ENCODE data around the gene PHACTR2.

The PHACTR2 gene

DNA sequence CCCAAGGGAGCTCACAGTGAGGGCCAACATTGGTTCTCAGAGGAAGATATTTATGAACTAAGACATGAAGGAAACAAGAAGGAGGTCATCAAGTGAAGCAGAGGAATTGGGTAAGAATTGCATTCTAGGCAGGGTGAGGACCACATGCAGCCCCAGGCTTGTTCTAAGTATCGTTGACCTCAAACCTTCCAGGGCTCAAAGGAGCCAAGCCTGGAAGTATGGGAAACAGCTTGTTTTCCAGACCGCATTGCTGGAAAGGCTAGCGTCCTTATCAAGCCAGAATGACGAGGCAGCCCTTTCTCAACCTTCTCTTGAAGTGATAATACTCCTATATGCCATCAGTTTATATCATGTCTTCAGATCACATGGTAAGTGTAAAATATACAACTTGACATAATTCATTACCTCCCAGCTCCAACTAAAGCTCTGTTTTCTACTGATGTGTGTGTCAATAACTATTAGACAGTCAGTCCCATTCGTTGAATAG is 79.6 kb downstream of the PHACTR2 start:
- H3K4me3 ChIP-seq (ENCODE audit: low read length), result no peak overlapping the region
- no peak overlapping the region for H4K8ac ChIP-seq (ENCODE audit: low read depth, low read length)
- H2BK15ac ChIP-seq (replicated peaks; ENCODE audit: low read depth), result no peak overlapping the region
- H3K4me2 ChIP-seq (ENCODE audit: low read length), result no peak overlapping the region
- H2AK5ac ChIP-seq (ENCODE audit: low read length), result no peak overlapping the region
- H3K79me2 ChIP-seq (ENCODE audit: control insufficient read depth, insufficient read depth, low read length), result no peaks in the 10 kb centered on the region
- H3K79me1 ChIP-seq (ENCODE audit: low read length), result no peaks in the 10 kb centered on the region
- H3K27ac ChIP-seq (ENCODE audit: low read depth, low read length), result no peak overlapping the region
- no peak overlapping the region for H3K23ac ChIP-seq (ENCODE audit: low read length)
- DNase-seq, result no peak
- H4K5ac ChIP-seq (ENCODE audit: low read length), result no peak overlapping the region
- H3K36me3 ChIP-seq (ENCODE audit: control insufficient read depth, insufficient read depth, low read length), result no peaks in the 10 kb centered on the region
- H3K18ac ChIP-seq (ENCODE audit: low read length), result no peak overlapping the region
- H3K27me3 ChIP-seq (ENCODE audit: insufficient read depth, low read length, poor library complexity), result no peaks in the 10 kb centered on the region
- H3K4me1 ChIP-seq (ENCODE audit: control insufficient read depth, low read depth, low read length), result no peaks in the 10 kb centered on the region
- H3K56ac ChIP-seq (ENCODE audit: low read length), result no peak overlapping the region
- WGBS (ENCODE audit: extremely low coverage, insufficient coverage, low lambda C conversion rate), result no CpG with 5 or more reads among the region's 5 CpGs
- H3K4ac ChIP-seq (ENCODE audit: low read depth, low read length), result no peak overlapping the region
- no peak overlapping the region for H2BK120ac ChIP-seq (ENCODE audit: low read depth, low read length)
- H3K9ac ChIP-seq (ENCODE audit: low read length), result no peak overlapping the region
- H2BK5ac ChIP-seq (ENCODE audit: low read length), result no peak overlapping the region

DNA sequence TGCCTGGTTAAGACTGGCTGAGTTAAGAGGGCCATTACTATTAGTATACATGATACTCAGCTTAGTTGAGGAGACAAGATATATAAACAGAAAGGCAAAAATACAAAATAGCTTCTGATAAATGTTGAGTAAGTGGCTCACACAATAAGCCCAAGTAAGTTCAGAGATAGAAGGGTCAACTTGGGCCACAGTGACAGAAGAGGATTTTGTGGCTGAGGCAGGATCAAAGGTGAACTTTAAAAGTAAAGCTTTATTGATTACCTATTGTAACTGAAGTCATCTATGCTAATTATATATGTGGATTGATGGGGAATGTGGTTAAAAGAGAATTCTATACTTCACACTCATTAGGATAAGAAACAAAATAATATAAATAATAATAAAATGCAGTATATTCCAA is 80.8 kb downstream of the PHACTR2 start:
- Histone ChIP-seq H3K56ac (ENCODE audit: low read length) (no peak overlapping the region), H4K8ac (ENCODE audit: low read depth, low read length) (no peak overlapping the region), H3K27me3 (ENCODE audit: insufficient read depth, low read length, poor library complexity) (no peaks in the 10 kb centered on the region), H2BK5ac (ENCODE audit: low read length) (no peak overlapping the region), H4K5ac (ENCODE audit: low read length) (no peak overlapping the region), H2BK120ac (ENCODE audit: low read depth, low read length) (no peak overlapping the region), H3K79me1 (ENCODE audit: low read length) (no peaks in the 10 kb centered on the region), H3K27ac (ENCODE audit: low read depth, low read length) (no peak overlapping the region), H3K4me1 (ENCODE audit: control insufficient read depth, low read depth, low read length) (no peaks in the 10 kb centered on the region), H3K4ac (ENCODE audit: low read depth, low read length) (no peak overlapping the region), H3K23ac (ENCODE audit: low read length) (no peak overlapping the region), H3K79me2 (ENCODE audit: control insufficient read depth, insufficient read depth, low read length) (no peaks in the 10 kb centered on the region), H3K4me2 (ENCODE audit: low read length) (no peak overlapping the region), H2AK5ac (ENCODE audit: low read length) (no peak overlapping the region), H3K36me3 (ENCODE audit: control insufficient read depth, insufficient read depth, low read length) (no peaks in the 10 kb centered on the region), H3K18ac (ENCODE audit: low read length) (no peak overlapping the region), H2BK15ac (replicated peaks; ENCODE audit: low read depth) (no peak overlapping the region), H3K9ac (ENCODE audit: low read length) (no peak overlapping the region), H3K4me3 (ENCODE audit: low read length) (no peak overlapping the region)
- no peak for DNase-seq

DNA sequence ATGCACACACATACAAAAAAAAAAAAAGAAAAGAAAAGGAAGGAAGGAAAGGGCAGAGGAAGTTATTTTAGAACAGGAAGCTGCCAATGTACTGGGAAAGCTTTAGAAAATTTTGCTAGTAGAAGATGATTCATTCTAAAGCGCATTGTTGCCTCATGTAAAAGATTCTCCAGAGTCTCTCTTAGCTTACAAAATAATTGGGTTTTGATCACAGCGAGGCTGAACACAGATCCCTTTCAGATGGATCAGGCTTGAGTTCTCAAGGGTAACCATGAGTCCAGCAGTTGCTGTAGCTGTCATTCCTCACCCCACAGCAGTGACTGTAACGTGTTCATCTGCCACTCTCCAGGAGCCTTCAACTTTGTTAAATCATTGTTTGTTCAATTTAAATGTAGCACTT is 81.9 kb downstream of the PHACTR2 start:
- Histone ChIP-seq H3K79me1 (ENCODE audit: low read length) (no peaks in the 10 kb centered on the region), H3K4me3 (ENCODE audit: low read length) (no peak overlapping the region), H3K56ac (ENCODE audit: low read length) (no peak overlapping the region), H4K5ac (ENCODE audit: low read length) (no peak overlapping the region), H3K36me3 (ENCODE audit: control insufficient read depth, insufficient read depth, low read length) (no peaks in the 10 kb centered on the region), H2BK15ac (replicated peaks; ENCODE audit: low read depth) (no peak overlapping the region), H3K27ac (ENCODE audit: low read depth, low read length) (no peak overlapping the region), H2BK5ac (ENCODE audit: low read length) (no peak overlapping the region), H3K4me2 (ENCODE audit: low read length) (no peak overlapping the region), H2AK5ac (ENCODE audit: low read length) (no peak overlapping the region), H2BK120ac (ENCODE audit: low read depth, low read length) (no peak overlapping the region), H3K9ac (ENCODE audit: low read length) (no peak overlapping the region), H3K23ac (ENCODE audit: low read length) (no peak overlapping the region), H3K4ac (ENCODE audit: low read depth, low read length) (no peak overlapping the region), H3K27me3 (ENCODE audit: insufficient read depth, low read length, poor library complexity) (no peaks in the 10 kb centered on the region), H3K18ac (ENCODE audit: low read length) (no peak overlapping the region), H3K4me1 (ENCODE audit: control insufficient read depth, low read depth, low read length) (no peaks in the 10 kb centered on the region), H4K8ac (ENCODE audit: low read depth, low read length) (no peak overlapping the region), H3K79me2 (ENCODE audit: control insufficient read depth, insufficient read depth, low read length) (no peaks in the 10 kb centered on the region)
- DNase-seq, result no peak
- no CpG with 5 or more reads among the region's 3 CpGs for WGBS (ENCODE audit: extremely low coverage, insufficient coverage, low lambda C conversion rate)

DNA sequence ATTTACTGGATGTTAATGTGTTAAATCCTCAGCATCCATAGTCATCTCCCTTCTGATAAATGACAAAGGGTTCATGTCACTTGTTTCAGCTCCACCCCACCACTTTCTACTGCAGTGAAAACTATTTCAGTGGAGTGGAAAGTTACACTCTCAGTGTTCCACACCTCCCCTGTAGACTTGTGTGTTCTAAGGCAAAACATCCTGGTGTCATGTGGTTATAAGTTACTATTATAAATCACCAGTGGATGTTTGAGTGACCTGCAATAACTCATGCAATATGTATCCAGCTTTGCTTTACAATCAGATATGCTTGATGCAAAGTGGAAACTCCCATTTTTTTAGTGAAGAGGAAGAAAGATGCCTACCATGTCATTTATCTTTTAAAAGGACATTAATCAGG is 83.3 kb downstream of the PHACTR2 start:
- Histone ChIP-seq H4K5ac (ENCODE audit: low read length) (no peak overlapping the region), H2BK120ac (ENCODE audit: low read depth, low read length) (no peak overlapping the region), H2BK5ac (ENCODE audit: low read length) (no peak overlapping the region), H3K4ac (ENCODE audit: low read depth, low read length) (no peak overlapping the region), H3K36me3 (ENCODE audit: control insufficient read depth, insufficient read depth, low read length) (peaks cover 2% of the 10 kb centered on the region), H3K79me1 (ENCODE audit: low read length) (no peaks in the 10 kb centered on the region), H3K56ac (ENCODE audit: low read length) (no peak overlapping the region), H3K27ac (ENCODE audit: low read depth, low read length) (no peak overlapping the region), H2AK5ac (ENCODE audit: low read length) (no peak overlapping the region), H3K23ac (ENCODE audit: low read length) (no peak overlapping the region), H3K18ac (ENCODE audit: low read length) (no peak overlapping the region), H4K8ac (ENCODE audit: low read depth, low read length) (no peak overlapping the region), H3K4me3 (ENCODE audit: low read length) (no peak overlapping the region), H3K4me1 (ENCODE audit: control insufficient read depth, low read depth, low read length) (no peaks in the 10 kb centered on the region), H3K4me2 (ENCODE audit: low read length) (no peak overlapping the region), H2BK15ac (replicated peaks; ENCODE audit: low read depth) (no peak overlapping the region), H3K9ac (ENCODE audit: low read length) (no peak overlapping the region), H3K27me3 (ENCODE audit: insufficient read depth, low read length, poor library complexity) (no peaks in the 10 kb centered on the region), H3K79me2 (ENCODE audit: control insufficient read depth, insufficient read depth, low read length) (no peaks in the 10 kb centered on the region)
- DNase-seq, result no peak

DNA sequence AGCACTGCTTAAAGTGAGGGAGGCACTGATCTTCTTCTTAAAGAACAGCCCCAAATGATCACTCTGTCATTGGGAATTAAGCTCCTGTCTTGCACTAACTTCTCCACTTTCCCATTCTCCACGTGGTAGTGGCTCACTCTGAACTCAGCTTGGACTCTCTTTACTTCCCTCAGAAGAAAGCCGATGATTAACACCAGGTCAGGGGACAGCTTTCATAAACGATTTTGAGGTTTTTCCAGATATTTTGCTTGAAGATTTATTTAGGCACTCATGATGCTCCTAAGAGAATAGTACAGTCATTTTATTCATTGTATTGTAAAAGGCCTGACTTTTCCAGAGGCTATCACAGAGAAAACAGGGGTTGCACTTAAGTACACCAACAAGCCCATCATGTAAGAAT is 84.4 kb downstream of the PHACTR2 start:
- no peak overlapping the region for H3K9ac ChIP-seq (ENCODE audit: low read length)
- no peak overlapping the region for H3K23ac ChIP-seq (ENCODE audit: low read length)
- no peak for DNase-seq
- H3K4ac ChIP-seq (ENCODE audit: low read depth, low read length), result no peak overlapping the region
- no peak overlapping the region for H3K18ac ChIP-seq (ENCODE audit: low read length)
- no peak overlapping the region for H3K4me2 ChIP-seq (ENCODE audit: low read length)
- H3K79me1 ChIP-seq (ENCODE audit: low read length), result no peaks in the 10 kb centered on the region
- no peak overlapping the region for H4K5ac ChIP-seq (ENCODE audit: low read length)
- H2BK15ac ChIP-seq (replicated peaks; ENCODE audit: low read depth), result no peak overlapping the region
- H4K8ac ChIP-seq (ENCODE audit: low read depth, low read length), result no peak overlapping the region
- no peak overlapping the region for H2AK5ac ChIP-seq (ENCODE audit: low read length)
- no peak overlapping the region for H3K56ac ChIP-seq (ENCODE audit: low read length)
- H3K4me1 ChIP-seq (ENCODE audit: control insufficient read depth, low read depth, low read length), result no peaks in the 10 kb centered on the region
- no peak overlapping the region for H3K27ac ChIP-seq (ENCODE audit: low read depth, low read length)
- no peaks in the 10 kb centered on the region for H3K79me2 ChIP-seq (ENCODE audit: control insufficient read depth, insufficient read depth, low read length)
- H2BK5ac ChIP-seq (ENCODE audit: low read length), result no peak overlapping the region
- no peak overlapping the region for H3K4me3 ChIP-seq (ENCODE audit: low read length)
- no peak overlapping the region for H2BK120ac ChIP-seq (ENCODE audit: low read depth, low read length)
- no peaks in the 10 kb centered on the region for H3K27me3 ChIP-seq (ENCODE audit: insufficient read depth, low read length, poor library complexity)
- no CpG with 5 or more reads among the region's 3 CpGs for WGBS (ENCODE audit: extremely low coverage, insufficient coverage, low lambda C conversion rate)
- H3K36me3 ChIP-seq (ENCODE audit: control insufficient read depth, insufficient read depth, low read length), result peaks cover 2% of the 10 kb centered on the region

DNA sequence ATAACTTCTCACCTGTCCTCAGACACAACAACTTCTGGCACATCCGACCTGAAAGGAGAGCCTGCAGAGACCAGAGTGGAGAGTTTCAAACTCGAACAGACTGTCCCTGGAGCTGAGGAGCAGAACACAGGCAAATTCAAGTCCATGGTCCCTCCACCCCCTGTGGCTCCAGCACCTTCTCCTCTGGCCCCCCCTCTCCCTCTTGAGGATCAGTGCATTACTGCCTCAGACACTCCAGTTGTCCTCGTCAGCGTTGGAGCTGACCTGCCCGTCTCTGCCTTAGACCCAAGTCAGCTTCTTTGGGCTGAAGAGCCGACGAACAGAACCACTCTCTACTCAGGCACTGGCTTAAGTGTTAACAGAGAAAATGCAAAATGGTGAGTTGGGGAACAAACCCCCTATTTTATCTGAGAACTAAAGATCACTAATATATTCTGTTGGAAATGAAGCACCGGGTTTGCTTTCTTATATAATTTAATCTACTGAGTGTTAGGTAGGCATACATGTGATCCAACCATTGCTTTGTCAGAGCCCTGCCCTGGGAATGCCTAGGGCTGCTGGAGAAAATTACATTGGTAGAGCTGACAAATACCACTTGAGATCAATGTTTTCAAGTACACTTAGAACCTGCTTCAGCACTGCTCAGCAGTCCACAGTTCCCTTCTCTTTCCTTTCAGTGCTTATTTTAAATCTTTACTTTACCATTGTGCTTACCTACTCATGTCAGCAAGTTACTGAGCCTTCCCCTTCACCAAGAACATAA is 87.8 kb downstream of the PHACTR2 start:
- no peak overlapping the region for H3K27ac ChIP-seq (ENCODE audit: low read depth, low read length)
- no peak overlapping the region for H2BK15ac ChIP-seq (replicated peaks; ENCODE audit: low read depth)
- no CpG with 5 or more reads among the region's 8 CpGs for WGBS (ENCODE audit: extremely low coverage, insufficient coverage, low lambda C conversion rate)
- H3K4me2 ChIP-seq (ENCODE audit: low read length), result no peak overlapping the region
- H2BK5ac ChIP-seq (ENCODE audit: low read length), result no peak overlapping the region
- peaks cover 2% of the 10 kb centered on the region for H3K36me3 ChIP-seq (ENCODE audit: control insufficient read depth, insufficient read depth, low read length)
- no peak overlapping the region for H2AK5ac ChIP-seq (ENCODE audit: low read length)
- H3K27me3 ChIP-seq (ENCODE audit: insufficient read depth, low read length, poor library complexity), result no peaks in the 10 kb centered on the region
- no peak overlapping the region for H3K9ac ChIP-seq (ENCODE audit: low read length)
- H3K4ac ChIP-seq (ENCODE audit: low read depth, low read length), result no peak overlapping the region
- no peak for DNase-seq
- no peak overlapping the region for H3K18ac ChIP-seq (ENCODE audit: low read length)
- H4K5ac ChIP-seq (ENCODE audit: low read length), result no peak overlapping the region
- H3K4me3 ChIP-seq (ENCODE audit: low read length), result no peak overlapping the region
- H3K79me2 ChIP-seq (ENCODE audit: control insufficient read depth, insufficient read depth, low read length), result no peaks in the 10 kb centered on the region
- no peak overlapping the region for H3K23ac ChIP-seq (ENCODE audit: low read length)
- H3K79me1 ChIP-seq (ENCODE audit: low read length), result no peaks in the 10 kb centered on the region
- no peak overlapping the region for H4K8ac ChIP-seq (ENCODE audit: low read depth, low read length)
- no peak overlapping the region for H2BK120ac ChIP-seq (ENCODE audit: low read depth, low read length)
- no peaks in the 10 kb centered on the region for H3K4me1 ChIP-seq (ENCODE audit: control insufficient read depth, low read depth, low read length)
- no peak overlapping the region for H3K56ac ChIP-seq (ENCODE audit: low read length)

All from mesendoderm (in vitro differentiated cells).